ENCODE results near the gene OR5L2.
"Not testable (repeated sequence)": the region's sequence is repeated elsewhere in the genome, so short reads cannot be mapped to it uniquely, and the experiment has no call there.

Gene OR5L2

GRCh38 chr11:55826919-55827318 lies at the start of gene OR5L2:
Gene OR5L2 (plus strand): TSS chr11:55827219. CDS start chr11:55827219, 0 bp downstream.
- no peak for DNase-seq

- no peak for DNase-seq
Measured at GRCh38 chr11:55791606-55792005, 35.4 kb upstream of the OR5L2 start.

GRCh38 chr11:55793321-55793720 lies 33.7 kb upstream of the OR5L2 start:
- no peak for DNase-seq

- no peak for DNase-seq
Measured at GRCh38 chr11:55795256-55795655, 31.8 kb upstream of the OR5L2 start, which contains the start of gene OR5D14. Gene OR5D14 (plus strand): TSS chr11:55795556. CDS start chr11:55795556, 0 bp downstream.

- no peak for DNase-seq
Measured at GRCh38 chr11:55806248-55806647, 20.8 kb upstream of the OR5L2 start.

- DNase-seq: no peak
Measured at GRCh38 chr11:55811067-55811466, 16.0 kb upstream of the OR5L2 start, which contains the start of gene OR5L1. Gene OR5L1 (plus strand): TSS chr11:55811367. CDS start chr11:55811467, 100 bp downstream.

GRCh38 chr11:55819330-55819729 lies 7.7 kb upstream of the OR5L2 start, which contains the start of gene OR5D18:
Gene OR5D18 (plus strand): TSS chr11:55819630. CDS start chr11:55819630, 0 bp downstream.
- no peak for DNase-seq

- no peak for DNase-seq
Measured at GRCh38 chr11:55838452-55838851, 11.4 kb downstream of the OR5L2 start, which contains the start of gene OR5D16. Gene OR5D16 (plus strand): TSS chr11:55838752. CDS start chr11:55838752, 0 bp downstream.

- no peak for DNase-seq
Measured at GRCh38 chr11:55847453-55847852, 20.4 kb downstream of the OR5L2 start.

GRCh38 chr11:55849037-55849436 lies 22.0 kb downstream of the OR5L2 start:
- no peak for DNase-seq

GRCh38 chr11:55852141-55852540 lies 25.1 kb downstream of the OR5L2 start:
- no peak for DNase-seq

GRCh38 chr11:55854704-55855103 lies 27.7 kb downstream of the OR5L2 start:
- DNase-seq: no peak

GRCh38 chr11:55867354-55867753 lies 40.3 kb downstream of the OR5L2 start:
- DNase-seq: not testable (repeated sequence)

- DNase-seq: not testable (repeated sequence)
Measured at GRCh38 chr11:55872731-55873130, 45.7 kb downstream of the OR5L2 start.

GRCh38 chr11:55873146-55873545 lies 46.1 kb downstream of the OR5L2 start:
- DNase-seq: not testable (repeated sequence)
